Measurements from ENCODE around the gene CC2D2A. TPM values are rescaled to one million over a fixed set of nuclear protein-coding genes. Genes with fewer than 3 reads are reported as not detected.

Gene CC2D2A
- total RNA-seq, 1 donor from 2014 or later: 19.2 TPM

DNA sequence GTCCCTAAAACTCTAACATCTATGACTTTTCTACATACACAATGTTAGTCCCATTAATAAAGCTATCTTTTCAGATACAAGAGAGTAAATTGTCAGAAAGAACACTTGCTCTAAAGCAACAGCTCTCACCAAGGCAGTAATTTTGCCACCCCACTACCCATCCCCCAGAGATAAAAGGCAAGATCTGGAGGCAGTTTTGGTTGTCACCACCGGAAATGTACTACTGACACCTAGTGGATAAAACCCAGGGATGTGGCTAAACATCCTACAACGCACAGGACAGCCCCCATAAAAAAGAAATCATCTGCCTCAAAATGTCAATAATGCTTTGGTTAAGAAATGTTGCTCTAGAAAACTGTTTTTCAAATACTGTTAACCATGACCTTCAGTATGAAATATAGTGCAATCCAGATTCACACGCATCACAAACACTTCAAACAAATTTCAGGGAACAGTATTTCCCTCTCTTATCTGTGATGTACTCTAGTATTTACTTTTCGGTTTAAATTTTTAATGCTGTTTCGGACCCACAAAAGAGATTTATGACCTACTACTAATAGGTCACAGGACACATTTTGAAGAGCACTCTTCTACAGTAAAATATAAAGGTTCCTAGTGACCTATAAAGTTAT, 180.3 kb downstream of the CC2D2A start:
- Mint-ChIP-seq H3K4me3 (ENCODE audit: unreplicated experiment) (no peak overlapping the region), H3K9me3 (ENCODE audit: low read depth) (no peaks in the 10 kb centered on the region), H3K27me3 (ENCODE audit: low read depth) (no peaks in the 10 kb centered on the region), H3K4me1 (ENCODE audit: low read depth) (peaks cover 49% of the 10 kb centered on the region), H3K27ac (ENCODE audit: unreplicated experiment) (peak overlapping the region; percentile 41), H3K36me3 (ENCODE audit: low read depth) (no peaks in the 10 kb centered on the region)
- DNase-seq (ENCODE audit: low spot score): no peak
- TF ChIP-seq, protein P1, sequence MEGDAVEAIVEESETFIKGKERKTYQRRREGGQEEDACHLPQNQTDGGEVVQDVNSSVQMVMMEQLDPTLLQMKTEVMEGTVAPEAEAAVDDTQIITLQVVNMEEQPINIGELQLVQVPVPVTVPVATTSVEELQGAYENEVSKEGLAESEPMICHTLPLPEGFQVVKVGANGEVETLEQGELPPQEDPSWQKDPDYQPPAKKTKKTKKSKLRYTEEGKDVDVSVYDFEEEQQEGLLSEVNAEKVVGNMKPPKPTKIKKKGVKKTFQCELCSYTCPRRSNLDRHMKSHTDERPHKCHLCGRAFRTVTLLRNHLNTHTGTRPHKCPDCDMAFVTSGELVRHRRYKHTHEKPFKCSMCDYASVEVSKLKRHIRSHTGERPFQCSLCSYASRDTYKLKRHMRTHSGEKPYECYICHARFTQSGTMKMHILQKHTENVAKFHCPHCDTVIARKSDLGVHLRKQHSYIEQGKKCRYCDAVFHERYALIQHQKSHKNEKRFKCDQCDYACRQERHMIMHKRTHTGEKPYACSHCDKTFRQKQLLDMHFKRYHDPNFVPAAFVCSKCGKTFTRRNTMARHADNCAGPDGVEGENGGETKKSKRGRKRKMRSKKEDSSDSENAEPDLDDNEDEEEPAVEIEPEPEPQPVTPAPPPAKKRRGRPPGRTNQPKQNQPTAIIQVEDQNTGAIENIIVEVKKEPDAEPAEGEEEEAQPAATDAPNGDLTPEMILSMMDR (IDR thresholded peaks at IDR 0.05): peak; percentile 84

Other genes starting within 250 kb of the CC2D2A start
- 0.33 to 1.0 TPM (median 0.53 TPM) in 3 replicates for gene C1QTNF7, start 41.8 kb upstream of the CC2D2A start, total RNA-seq
- gene FBXL5, start 185.5 kb downstream of the CC2D2A start, total RNA-seq: 54.4 to 110 TPM (median 56.9 TPM) in 3 replicates
- gene FAM200B, start 211.9 kb downstream of the CC2D2A start, total RNA-seq: 26.0 to 33.0 TPM (median 31.8 TPM) in 3 replicates
- gene BST1, start 233.2 kb downstream of the CC2D2A start, total RNA-seq: 0.45 TPM in 1 of 3 replicates, not detected in the others